Activated T-cell treated with anti-CD3 and anti-CD28 coated beads, Interleukin-2, amount 50 U/mL, for 4 hours (primary cell): ENCODE measurements around the gene NEURL2. TPM values are rescaled to one million over a fixed set of nuclear protein-coding genes. Genes with fewer than 3 reads are reported as not detected.

Source experiments
- ATAC-seq, 2 donors: fragments of 200-7000 bp; cut with Tn5 transposase; one replicate each; pipeline ENCODE4 v1.10.0; 2021
- DNase-seq: peaks from one replicate; pipeline ENCODE4 v3.0.0-alpha.2; 2020
- H3K27me3 Mint-ChIP-seq: one replicate; pipeline ENCODE4 v1.8.0; 2021; ENCODE audit warnings: low read depth, mixed read lengths
- H3K36me3 Mint-ChIP-seq: one replicate; pipeline ENCODE4 v1.8.0; 2022; ENCODE audit warnings: mixed read lengths; ENCODE audit not compliant: insufficient read depth
- H3K4me1 Mint-ChIP-seq: one replicate; pipeline ENCODE4 v1.8.0; 2021; ENCODE audit warnings: low read depth, mixed read lengths
- H3K4me3 Mint-ChIP-seq: one replicate; pipeline ENCODE4 v1.8.0; 2021; ENCODE audit warnings: mild to moderate bottlenecking, moderate library complexity, mixed read lengths
- H3K9me3 Mint-ChIP-seq: one replicate; pipeline ENCODE4 v1.8.0; 2021; ENCODE audit warnings: mixed read lengths
- total RNA-seq, 3 donors: library from RNA; stranded (reverse); gene quantifications; one replicate each; pipeline ENCODE4 v1.2.1, GENCODE V29; 2021

Gene NEURL2
- total RNA-seq, 3 donors from 2014 or later, result 1.3 TPM

GRCh38 chr20:45925821-45926506, 35.0 kb upstream of the NEURL2 start:
- no peaks in the 10 kb centered on the region for H3K36me3 Mint-ChIP-seq
- H3K27me3 Mint-ChIP-seq, result peaks cover 6% of the 10 kb centered on the region
- no peak overlapping the region for H3K4me3 Mint-ChIP-seq
- H3K4me1 Mint-ChIP-seq, result peaks cover 2% of the 10 kb centered on the region
- no peak for ATAC-seq
- DNase-seq, result no peak
- H3K9me3 Mint-ChIP-seq, result no peaks in the 10 kb centered on the region

- Mint-ChIP-seq H3K4me3 (no peak overlapping the region), H3K9me3 (no peaks in the 10 kb centered on the region), H3K4me1 (peaks cover 2% of the 10 kb centered on the region), H3K27me3 (peaks cover 13% of the 10 kb centered on the region), H3K36me3 (no peaks in the 10 kb centered on the region)
- ATAC-seq (no peak), DNase-seq (no peak)
These were observed 33.6 kb upstream of the NEURL2 start for GRCh38 chr20:45924391-45925261.

DNA sequence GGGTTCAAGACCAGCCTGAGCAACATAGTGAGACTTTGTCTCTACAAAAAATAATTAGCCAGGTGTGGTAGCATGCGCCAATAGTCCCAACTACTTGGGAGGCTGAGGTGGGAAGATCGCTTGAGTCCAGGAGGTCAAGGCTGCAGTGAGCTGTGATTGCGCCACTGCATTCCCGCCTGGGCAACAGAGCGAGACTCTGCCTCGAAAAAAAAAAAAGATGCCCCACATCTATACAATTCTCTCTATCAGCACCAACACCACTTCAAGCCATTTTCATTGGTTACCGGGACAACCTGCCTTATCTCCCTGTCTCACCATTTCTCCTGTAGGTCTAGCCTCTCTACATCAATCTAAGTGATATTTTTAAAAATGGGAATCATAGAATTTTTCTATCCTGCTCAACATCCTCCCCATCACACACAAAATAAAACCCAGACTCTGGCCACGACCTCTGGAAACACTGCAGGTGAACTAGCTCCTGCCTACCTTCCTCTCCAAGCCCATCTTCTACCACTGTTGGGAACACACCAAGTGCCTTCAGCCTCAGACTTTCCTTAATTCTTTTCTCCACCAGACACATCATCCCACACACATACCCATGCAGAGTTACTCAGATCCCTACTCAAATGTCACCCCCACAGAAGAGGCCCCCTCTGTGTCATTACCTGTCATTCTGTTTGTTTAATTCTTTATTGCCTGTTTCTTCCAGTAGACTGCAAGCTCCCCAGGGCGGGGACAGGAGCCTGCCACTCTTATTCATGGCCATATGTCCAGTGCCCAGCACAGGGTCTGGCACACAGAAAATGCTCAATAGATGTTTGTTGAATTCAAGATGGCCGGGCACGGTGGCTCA, 30.6 kb upstream of the NEURL2 start:
- Mint-ChIP-seq H3K27me3 (peaks cover 17% of the 10 kb centered on the region), H3K9me3 (no peaks in the 10 kb centered on the region), H3K4me3 (no peak overlapping the region), H3K36me3 (no peaks in the 10 kb centered on the region), H3K4me1 (peaks cover 2% of the 10 kb centered on the region)
- ATAC-seq (no peak), DNase-seq (no peak)

DNA sequence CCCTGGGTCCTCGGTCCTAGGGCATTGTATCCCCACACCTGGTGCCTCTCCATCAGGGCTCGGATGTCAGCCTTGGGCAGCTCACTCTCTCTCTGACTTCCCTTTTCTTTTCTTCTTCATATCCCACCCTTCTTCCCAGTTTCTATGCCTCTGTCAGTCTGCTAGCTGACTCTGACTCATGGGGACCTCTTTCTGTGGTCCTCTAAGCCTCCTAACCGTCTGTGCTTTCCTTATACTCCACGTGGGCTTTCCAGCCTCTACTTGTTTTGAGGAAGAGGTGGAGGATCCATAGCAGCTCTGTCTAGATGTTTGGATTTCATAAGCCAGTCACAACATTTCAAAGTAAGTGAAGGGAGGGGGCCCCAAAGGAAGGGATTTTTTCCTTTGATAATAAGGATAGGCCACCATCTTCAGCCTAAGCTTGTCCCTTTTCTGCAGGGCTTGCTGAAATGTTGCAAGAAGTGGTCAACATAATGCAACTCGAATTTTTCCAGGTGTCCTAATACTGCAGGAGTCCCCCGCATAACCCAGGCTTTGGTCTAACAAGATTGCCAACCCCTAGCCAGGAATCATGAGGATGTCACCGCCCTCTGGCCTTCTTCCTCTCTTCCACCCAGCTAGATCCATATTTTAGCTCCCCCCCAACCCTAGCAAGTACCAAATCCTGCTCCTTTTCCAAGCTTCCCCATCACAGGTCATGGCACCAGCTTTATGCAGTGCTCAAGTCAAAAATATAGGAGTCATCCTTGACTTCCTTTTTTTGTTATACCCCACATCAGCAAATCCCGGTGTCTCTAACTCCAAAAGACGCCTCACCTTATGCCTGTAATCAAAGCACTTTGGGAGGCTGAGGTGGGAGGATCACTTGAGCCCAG, 29.7 kb upstream of the NEURL2 start:
- no peaks in the 10 kb centered on the region for H3K9me3 Mint-ChIP-seq
- ATAC-seq, result no peak
- H3K27me3 Mint-ChIP-seq, result peaks cover 24% of the 10 kb centered on the region
- H3K4me1 Mint-ChIP-seq, result peaks cover 2% of the 10 kb centered on the region
- H3K36me3 Mint-ChIP-seq, result no peaks in the 10 kb centered on the region
- no peak for DNase-seq
- H3K4me3 Mint-ChIP-seq, result no peak overlapping the region

DNA sequence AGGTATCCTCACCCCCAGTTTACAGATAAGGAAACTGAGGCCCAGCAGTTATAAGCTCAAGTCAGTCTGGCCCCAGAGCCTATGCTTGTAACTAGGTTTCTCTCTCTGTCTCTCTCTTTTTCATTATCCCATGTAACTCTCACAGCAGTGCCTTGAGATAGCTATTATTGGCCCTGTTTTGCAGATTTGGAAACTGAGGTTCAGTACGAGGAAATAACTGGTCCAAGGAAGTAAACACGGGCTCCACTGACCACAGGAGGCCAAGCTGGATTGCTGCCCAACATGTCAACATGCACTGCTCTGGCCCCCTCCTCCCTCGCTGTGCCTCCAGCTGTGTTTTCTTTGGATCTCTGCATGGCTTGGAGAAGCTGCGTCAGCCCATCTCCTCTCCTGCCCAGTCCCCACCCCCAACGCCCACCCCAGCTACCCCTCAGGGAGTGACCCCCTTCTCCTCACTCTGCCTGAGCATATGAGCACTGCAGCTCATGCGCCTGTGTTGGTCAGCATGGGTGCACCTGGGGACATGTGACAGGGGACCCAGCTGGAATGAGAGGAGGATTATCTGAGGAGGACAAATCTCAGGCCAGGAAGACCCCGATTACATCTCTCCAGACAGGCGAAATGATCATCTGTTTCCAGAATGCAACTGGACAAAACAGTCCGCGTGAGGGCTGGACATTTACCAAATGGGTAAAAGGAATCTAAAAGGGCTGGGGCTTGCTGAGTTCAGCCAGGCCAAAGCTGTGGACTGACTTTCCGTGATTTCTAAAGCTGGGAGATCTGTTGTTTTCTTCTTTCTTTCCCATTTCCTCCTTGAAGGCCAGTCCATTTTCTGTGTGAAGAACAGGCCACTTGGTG, 28.8 kb upstream of the NEURL2 start:
- DNase-seq (no peak), ATAC-seq (no peak)
- no peaks in the 10 kb centered on the region for H3K9me3 Mint-ChIP-seq
- no peak overlapping the region for H3K4me3 Mint-ChIP-seq
- peaks cover 26% of the 10 kb centered on the region for H3K27me3 Mint-ChIP-seq
- no peaks in the 10 kb centered on the region for H3K36me3 Mint-ChIP-seq
- H3K4me1 Mint-ChIP-seq, result peaks cover 2% of the 10 kb centered on the region

GRCh38 chr20:45918779-45919537, 27.9 kb upstream of the NEURL2 start:
- H3K4me3 Mint-ChIP-seq, result no peak overlapping the region
- H3K36me3 Mint-ChIP-seq, result no peaks in the 10 kb centered on the region
- peaks cover 29% of the 10 kb centered on the region for H3K27me3 Mint-ChIP-seq
- ATAC-seq (no peak), DNase-seq (no peak)
- H3K9me3 Mint-ChIP-seq, result no peaks in the 10 kb centered on the region
- H3K4me1 Mint-ChIP-seq, result peaks cover 1% of the 10 kb centered on the region

DNA sequence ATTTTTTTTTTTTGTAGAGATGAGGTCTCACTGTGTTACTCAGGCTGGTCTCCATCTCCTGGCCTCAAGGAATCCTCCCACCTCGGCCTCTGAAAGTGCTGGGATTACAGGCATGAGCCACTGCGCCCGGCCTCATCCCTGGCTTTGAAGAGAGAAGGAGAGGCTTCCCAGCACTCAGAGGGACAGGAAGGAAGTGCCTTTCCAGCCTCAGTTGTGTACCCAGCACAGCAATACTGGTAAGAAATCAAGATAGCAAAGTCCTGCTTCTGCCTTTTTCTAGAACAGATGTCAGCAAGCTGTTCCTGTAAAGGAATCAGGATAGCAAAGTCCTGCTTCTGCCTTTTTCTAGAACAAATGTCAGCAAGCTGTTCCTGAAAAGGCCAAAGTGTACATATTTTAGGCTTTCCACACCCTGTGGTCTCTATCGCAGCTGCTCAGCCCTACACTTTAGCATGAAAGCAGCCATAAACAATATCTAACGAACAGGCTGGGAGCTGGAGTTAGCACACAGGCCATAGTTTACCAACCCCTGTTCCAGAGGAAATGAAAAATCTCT, 27.3 kb upstream of the NEURL2 start:
- no peaks in the 10 kb centered on the region for H3K9me3 Mint-ChIP-seq

GRCh38 chr20:45917790-45918141, 26.8 kb upstream of the NEURL2 start:
- H3K4me3 Mint-ChIP-seq, result no peak overlapping the region
- peaks cover 31% of the 10 kb centered on the region for H3K27me3 Mint-ChIP-seq
- H3K36me3 Mint-ChIP-seq, result no peaks in the 10 kb centered on the region
- DNase-seq (no peak), ATAC-seq (no peak)
- peaks cover 3% of the 10 kb centered on the region for H3K4me1 Mint-ChIP-seq
- H3K9me3 Mint-ChIP-seq, result no peaks in the 10 kb centered on the region

More for the DNA sequence above, 27.3 kb upstream of the NEURL2 start:
- peaks cover 29% of the 10 kb centered on the region for H3K27me3 Mint-ChIP-seq
- no peak overlapping the region for H3K4me3 Mint-ChIP-seq
- H3K4me1 Mint-ChIP-seq, result peaks cover 1% of the 10 kb centered on the region
- no peaks in the 10 kb centered on the region for H3K36me3 Mint-ChIP-seq
- ATAC-seq (no peak), DNase-seq (no peak)

DNA sequence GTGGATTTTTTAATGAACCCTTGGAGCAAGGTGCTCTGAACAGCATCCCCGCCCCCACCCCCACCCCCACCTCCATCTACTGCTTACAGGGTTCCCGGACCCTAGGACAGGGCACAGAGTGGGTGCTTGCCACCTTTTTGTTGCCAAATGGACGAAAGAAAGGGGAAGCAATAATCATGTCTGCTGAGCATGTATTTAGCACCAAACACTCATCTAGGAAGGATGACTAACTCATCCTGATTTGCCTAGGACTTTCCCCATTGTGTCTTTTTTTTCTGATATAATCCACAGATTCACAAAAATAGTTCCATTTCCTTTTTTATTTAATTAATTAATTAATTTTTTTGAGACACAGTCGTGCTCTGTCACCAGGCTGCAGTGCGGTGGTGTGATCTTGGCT, 22.1 kb upstream of the NEURL2 start:
- DNase-seq (no peak), ATAC-seq (no peak)
- Mint-ChIP-seq H3K4me3 (no peak overlapping the region), H3K9me3 (no peaks in the 10 kb centered on the region), H3K27me3 (peaks cover 18% of the 10 kb centered on the region), H3K4me1 (peaks cover 18% of the 10 kb centered on the region), H3K36me3 (no peaks in the 10 kb centered on the region)

GRCh38 chr20:45912344-45912682, 21.3 kb upstream of the NEURL2 start:
- Mint-ChIP-seq H3K36me3 (no peaks in the 10 kb centered on the region), H3K9me3 (no peaks in the 10 kb centered on the region), H3K4me1 (peaks cover 18% of the 10 kb centered on the region), H3K27me3 (peaks cover 14% of the 10 kb centered on the region), H3K4me3 (peak overlapping the region; percentile 40)
- DNase-seq (no peak), ATAC-seq (no peak)

- no peaks in the 10 kb centered on the region for H3K9me3 Mint-ChIP-seq
- H3K4me3 Mint-ChIP-seq, result peak within 1 kb of the TSS; percentile 78
- H3K36me3 Mint-ChIP-seq, result no peaks in the 10 kb centered on the region
- peaks cover 14% of the 10 kb centered on the region for H3K27me3 Mint-ChIP-seq
- no peak for DNase-seq
- no peak for ATAC-seq
- H3K4me1 Mint-ChIP-seq, result peaks cover 18% of the 10 kb centered on the region
These were observed 20.7 kb upstream of the NEURL2 start, which contains the start of gene PLTP for GRCh38 chr20:45911486-45912343. PLTP (minus strand) TSS chr20:45912155; CDS start chr20:45911452, 703 bp downstream.
